HG02970 (cell line): ENCODE data around the gene SLC13A5.
"Not testable (repeated sequence)": the region's sequence is repeated elsewhere in the genome, so short reads cannot be mapped to it uniquely, and the experiment has no call there.

Experiments
- ATAC-seq: cut with Tn5 transposase; IDR thresholded peaks from one replicate; pipeline ENCODE4 v1.9.1; 2021; ENCODE audit warnings: mild to moderate bottlenecking, moderate library complexity, moderate number of reproducible peaks; ENCODE audit not compliant: unreplicated experiment, low FRiP score

SLC13A5 gene

DNA sequence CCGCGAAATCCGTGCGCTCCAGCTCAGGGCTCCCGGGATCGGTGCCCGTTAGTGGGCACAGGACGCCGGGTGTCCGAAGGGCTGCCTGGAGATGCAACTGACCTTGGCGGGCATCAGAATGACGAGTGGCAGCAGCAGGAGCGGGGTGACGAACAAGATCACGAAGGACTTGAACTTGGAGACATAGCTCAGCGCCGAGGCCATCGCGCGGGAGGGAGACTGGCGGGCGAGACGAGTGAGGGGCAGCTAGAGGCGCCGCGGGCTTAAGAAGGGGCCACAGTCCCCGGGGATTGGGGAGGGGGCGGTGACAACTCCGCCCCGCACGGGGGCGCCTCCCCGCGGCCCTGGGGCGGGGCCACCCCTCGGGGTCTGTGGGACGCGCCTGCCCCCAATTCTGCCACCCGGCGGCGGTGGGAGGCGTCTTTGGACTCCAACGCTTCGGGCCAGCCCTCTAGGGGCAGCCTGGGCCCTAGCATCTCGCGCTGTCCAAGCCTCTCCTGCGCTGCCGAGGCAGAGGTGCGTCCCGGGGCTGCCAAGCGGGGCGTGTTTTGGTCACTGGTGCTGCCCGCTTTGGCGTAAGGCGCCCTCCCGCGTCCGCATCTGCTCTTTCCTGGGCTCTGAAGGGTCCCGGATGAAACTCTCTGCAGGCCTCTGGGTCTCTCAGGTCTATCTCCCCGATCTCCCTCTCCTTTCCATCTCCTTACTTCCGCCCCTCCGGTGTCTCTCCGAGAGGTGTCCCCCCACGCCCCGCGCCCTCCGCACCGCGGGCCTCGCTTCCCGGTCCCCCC lies at the start of gene SLC13A5:
SLC13A5 (minus strand) TSS at position 240 of the 788 bp plus-strand sequence; CDS start at position 204, 36 bp downstream.
- ATAC-seq: no peak

DNA sequence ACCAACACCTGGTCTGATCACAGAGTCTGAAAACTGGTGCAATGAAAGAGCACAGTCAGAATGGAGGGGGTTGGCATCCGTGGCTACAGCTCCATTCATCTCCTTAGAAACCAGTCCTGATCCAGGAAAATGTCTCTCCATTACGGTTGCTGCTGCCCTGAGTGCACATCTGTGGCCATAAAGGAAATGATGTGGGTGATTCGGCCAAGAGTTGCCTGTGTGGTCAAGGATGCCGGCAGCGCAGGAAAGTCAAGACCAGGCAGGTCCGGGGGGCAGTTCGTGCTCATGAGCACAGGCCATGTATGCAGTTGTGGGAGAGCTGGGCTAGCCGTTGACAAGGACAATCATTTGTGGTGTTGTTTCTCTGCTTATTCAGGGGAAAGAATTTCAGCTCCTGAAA lies 48.6 kb upstream of the SLC13A5 start:
- ATAC-seq: no peak

GRCh38 chr17:6757747-6758146 lies 44.6 kb upstream of the SLC13A5 start:
- no peak for ATAC-seq

DNA sequence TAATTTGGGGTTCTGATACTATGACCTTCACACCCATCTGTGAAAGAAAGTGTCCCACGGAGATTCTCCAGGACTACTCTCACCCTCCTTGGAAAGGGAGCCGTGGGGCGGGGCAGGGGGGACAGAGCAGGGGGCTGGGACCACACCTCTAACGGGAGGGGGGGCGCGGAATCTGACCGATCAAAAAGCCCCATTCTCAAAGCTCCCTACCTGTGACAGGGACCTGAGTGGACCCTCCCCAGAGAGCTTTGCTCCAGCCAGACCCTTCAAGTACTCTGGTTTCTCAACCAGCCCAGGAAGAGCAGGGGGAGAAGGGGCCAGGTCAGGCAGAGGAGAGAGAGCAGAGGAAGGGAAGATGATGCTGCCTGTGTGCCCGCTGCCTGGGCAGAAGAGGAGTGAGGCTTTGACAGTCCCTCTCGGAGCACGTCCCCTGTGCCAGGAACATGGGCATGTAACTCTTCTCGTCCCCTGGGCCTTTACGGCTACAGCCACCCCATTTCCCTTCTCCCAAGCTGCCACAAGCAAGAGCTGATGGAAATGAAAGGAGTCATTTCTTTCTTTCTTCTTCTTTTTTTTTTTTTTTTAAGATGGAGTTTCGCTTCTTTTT lies 43.4 kb upstream of the SLC13A5 start:
- ATAC-seq: no peak

DNA sequence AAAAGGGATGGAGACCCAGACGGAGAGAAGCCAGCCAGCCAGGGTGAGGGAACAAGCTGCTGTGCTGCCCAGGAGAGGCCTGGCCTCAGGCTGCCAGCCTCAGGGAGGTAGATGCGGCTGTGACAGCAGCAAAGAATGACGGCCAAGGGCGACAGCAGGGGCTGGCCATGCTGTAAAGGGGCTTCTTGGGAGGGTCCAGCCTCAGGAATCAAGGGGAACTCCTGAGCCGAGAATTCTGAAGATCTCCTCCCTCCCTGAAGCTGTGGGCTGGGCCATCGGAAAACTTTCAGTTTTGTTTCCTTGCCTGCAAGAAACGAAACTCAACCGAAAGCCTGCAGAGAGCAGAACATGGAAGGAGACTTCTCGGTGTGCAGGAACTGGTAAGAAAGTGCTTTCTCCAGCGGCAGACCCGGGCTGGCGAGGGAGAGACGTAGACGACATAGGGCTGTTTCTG lies 42.6 kb upstream of the SLC13A5 start, which contains the start of gene XAF1:
XAF1 (plus strand) TSS at position 316 of the 454 bp plus-strand sequence; CDS start at position 349, 33 bp downstream.
- ATAC-seq: no peak

- ATAC-seq: no peak
Measured at GRCh38 chr17:6755281-6755680, 42.1 kb upstream of the SLC13A5 start.

DNA sequence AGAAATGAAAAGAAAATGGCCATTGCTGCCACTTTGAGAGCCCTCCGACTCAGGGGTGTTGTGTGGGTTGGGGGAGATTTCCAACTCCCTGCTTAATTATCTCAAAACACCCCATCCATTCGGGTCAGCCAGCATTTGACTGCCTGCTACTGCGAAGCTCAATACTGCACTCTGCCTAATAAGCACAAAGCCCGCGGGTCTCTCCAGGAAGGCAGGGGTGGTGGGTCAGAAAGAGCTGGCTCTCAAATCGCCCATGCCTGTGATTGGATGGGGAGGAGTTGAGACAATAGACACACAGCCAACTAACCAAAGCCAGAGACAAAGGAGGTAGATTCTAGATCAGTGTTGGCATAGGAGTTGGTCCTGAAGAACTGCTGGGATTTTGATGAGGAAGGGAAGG lies 40.4 kb upstream of the SLC13A5 start:
- no peak for ATAC-seq

DNA sequence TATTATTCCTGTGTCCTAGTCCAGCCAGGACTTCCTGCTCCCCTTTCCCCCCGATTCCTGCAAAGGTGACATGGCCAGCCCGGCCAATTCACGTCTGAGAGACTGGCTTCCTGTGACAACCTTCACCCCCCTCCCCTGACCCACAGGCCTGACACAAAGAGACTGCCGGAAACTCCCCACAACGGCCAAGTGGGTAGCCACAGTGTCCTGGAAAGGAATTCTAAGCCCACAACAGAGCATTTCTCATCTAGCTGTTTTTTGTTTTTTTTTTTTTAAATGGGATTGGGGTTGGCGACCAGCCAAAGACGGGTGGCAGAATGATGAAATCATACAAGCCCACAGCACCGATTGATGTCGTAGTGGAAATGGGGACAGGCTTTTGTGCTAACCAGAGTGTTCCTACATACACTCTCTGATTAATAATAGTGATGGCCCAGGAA lies 39.9 kb upstream of the SLC13A5 start:
- ATAC-seq: no peak

DNA sequence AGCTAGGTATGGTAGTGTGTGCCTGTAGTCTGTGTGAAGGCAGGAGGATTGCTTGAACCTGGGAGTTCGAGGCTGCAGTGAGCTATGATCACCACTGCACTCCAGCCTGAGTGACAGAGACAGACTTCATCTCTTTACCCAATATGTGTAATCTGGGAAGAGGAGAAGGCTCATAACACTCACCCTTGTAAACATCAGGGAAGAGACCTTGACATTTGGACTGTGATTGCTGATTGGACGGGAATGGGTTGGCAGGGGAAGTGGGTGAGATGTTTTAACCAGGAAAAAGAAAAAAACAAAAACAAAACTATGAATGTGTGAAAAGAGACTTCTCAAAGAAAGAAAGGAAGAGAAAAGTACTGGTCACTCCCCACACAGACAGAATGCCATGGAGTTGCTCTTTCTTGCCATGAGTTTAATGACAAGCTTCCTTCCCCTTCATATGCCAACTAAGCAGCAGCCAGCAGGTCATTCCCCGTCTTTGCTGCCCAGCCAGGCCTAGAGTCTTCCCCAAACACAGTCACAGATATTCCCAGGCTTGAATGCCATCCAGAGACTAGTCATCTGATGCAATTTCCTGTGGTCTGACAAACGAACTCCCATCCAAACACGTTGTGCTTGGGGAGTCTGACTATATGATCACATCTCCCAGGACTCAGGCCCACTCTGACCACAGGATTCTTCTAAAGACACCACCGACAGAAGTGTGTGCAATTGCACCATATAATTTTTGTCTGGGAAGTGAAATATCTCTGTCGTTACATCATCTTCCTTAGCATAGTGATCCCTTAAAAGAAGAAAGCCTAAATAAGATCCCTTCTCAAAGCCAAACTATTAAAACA lies 39.1 kb upstream of the SLC13A5 start:
- ATAC-seq: no peak

GRCh38 chr17:6749519-6749918 lies 36.4 kb upstream of the SLC13A5 start:
- ATAC-seq: no peak

- ATAC-seq: no peak
Measured at GRCh38 chr17:6748617-6749016, 35.4 kb upstream of the SLC13A5 start.

- ATAC-seq: not testable (repeated sequence)
Measured at GRCh38 chr17:6746665-6747064, 33.5 kb upstream of the SLC13A5 start.

DNA sequence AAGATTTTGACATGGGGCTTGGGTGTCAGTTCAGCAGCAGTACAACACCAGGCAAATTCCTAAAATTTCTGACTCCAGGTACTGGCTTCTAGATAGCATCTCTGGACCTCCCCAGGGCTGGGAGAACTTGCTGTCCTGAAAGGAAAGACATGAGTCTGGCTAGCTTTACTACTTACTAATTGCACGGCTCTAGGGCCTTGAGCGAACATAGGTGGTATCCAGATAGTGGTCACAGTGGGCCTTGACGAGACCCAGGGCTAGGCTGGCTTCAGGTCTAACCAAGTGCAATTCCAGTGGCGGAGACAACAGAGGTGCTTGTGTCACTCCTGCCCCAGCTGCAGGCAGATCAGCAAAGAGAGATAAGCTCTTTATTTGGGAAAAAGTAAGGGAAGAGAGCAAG lies 16.4 kb upstream of the SLC13A5 start:
- ATAC-seq: no peak

- ATAC-seq: no peak
Measured at GRCh38 chr17:6724009-6724408, 10.8 kb upstream of the SLC13A5 start.

DNA sequence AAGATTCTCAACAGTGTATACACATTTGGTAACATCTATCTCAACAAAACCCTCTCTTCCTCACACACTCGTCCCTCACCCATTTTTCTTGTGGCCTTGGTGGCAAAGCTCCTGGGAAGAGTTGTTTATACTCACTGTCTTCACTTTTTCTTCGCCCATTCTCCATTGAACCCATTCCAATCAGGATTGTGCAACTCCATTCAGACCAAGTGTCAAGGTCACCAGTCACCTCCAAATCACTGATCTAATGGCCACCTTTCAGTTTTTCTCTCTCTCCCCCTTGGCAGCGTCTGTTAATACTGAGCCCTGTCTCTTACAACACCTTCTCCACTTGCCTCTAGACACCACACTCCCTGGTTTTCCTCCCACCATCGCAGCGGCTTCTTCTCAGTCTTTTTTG lies 8.6 kb upstream of the SLC13A5 start:
- ATAC-seq: no peak

DNA sequence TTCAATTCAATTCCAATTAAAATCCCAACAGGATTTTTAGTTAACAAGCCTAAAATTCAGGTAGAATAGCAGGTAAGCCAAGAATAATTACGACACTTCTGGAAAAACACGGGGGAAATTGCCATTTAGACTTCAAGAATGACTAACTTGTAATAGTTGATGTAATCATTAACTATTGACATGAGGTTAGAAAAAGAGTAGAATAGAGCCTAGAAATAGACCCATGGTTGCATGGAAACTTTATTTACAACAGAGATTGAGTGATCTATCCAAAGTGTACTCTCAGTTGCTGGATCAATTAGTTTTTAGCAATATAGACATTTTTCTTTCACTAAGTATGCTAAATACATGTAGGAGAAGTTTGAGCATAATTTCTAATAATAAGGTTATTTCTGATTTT lies 3.6 kb upstream of the SLC13A5 start:
- no peak for ATAC-seq

DNA sequence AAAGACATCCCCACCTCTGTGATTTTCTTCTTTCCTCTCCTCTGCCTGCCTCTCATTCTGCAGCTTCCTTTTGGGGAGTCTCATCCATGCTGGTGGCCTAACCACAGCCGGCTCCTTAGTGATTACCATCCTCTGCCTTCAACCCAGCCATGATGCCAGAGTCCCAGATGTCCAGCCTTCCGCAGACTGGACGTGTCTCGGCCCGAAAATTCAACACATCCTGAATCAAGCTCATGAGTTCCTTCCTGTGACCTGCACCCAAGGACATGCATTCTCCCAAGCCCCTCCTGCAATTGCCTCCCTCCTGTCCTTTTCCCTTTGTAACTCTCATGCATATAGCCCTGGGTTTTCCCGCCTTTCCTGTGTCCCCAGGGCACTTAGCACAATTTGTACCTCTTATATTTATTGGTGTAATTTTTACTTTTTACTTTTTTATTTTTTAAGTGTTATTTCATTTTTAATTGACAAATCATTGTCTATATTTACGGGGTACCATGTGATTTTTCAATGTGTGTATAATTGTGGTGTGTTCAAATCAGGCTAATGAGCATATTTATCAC lies 1.2 kb upstream of the SLC13A5 start:
- ATAC-seq: no peak

DNA sequence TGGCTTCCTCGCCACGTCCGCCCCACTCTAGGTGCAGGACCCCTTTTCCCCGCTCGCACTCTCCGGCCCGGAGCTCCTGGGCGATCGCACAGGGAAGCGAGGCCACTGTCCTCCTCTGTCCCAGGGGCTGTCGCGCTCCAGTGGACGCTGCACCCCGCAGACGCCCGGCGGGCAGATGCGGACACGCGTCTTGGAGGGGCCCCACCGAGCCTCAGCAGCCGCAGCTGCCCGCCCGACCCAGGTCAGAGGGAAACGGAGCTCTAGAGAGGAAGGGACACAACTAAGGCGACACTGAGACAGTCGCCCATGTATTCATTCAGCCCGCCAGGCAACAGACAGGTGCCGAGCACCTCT lies 726 bp upstream of the SLC13A5 start:
- ATAC-seq: no peak

DNA sequence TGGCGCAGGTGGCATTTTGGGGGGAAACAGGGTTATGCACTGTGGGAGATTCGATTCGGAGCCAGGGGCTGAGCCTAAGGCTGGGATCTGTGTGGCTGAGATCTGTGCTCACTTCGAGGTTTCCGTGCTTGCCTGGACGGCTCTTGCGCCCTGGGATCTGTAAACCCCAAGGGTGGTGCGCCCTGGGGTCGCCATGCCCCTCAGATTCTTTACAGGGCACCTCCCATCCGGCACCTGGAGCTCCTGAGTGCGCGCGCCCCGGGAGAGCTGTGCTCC lies 377 bp downstream of the SLC13A5 start:
- no peak for ATAC-seq

GRCh38 chr17:6712058-6712853 lies 913 bp downstream of the SLC13A5 start:
- no peak for ATAC-seq
